Measurements from ENCODE around the gene IGLL1. TPM values are rescaled to one million over a fixed set of nuclear protein-coding genes. Genes with fewer than 3 reads are reported as not detected.

The IGLL1 gene
- total RNA-seq, 1 experiment from 2014 or later: not detected

- in situ Hi-C loops (cut with HindIII; ENCODE audit: low pct_unique_long_range_greater_than_20kb, low sequenced_read_pairs): no loop called here
- no peak for DNase-seq (ENCODE audit: low read depth)
These were observed 56.4 kb downstream of the IGLL1 start for GRCh38 chr22:23523713-23524112.

Other genes starting within 250 kb of the IGLL1 start
- not detected in 2 replicates for gene DRICH1, start 52.0 kb upstream of the IGLL1 start, total RNA-seq (2014; rRNA removed; shearing (Covaris generic); ENCODE audit: low replicate concordance)
- not detected in 2 replicates for gene RGL4, start 110.7 kb upstream of the IGLL1 start, total RNA-seq (2014; rRNA removed; shearing (Covaris generic); ENCODE audit: low replicate concordance)
- gene ZNF70, start 170.8 kb upstream of the IGLL1 start, total RNA-seq (2014; rRNA removed; shearing (Covaris generic); ENCODE audit: low replicate concordance): 7.7 and 9.0 TPM in 2 replicates
- gene VPREB3, start 174.1 kb upstream of the IGLL1 start, total RNA-seq (2014; rRNA removed; shearing (Covaris generic); ENCODE audit: low replicate concordance): not detected in 2 replicates
- not detected in 2 replicates for gene C22orf15, start 182.7 kb upstream of the IGLL1 start, total RNA-seq (2014; rRNA removed; shearing (Covaris generic); ENCODE audit: low replicate concordance)
- gene CHCHD10, start 187.7 kb upstream of the IGLL1 start, total RNA-seq (2014; rRNA removed; shearing (Covaris generic); ENCODE audit: low replicate concordance): 3.1 and 16.0 TPM in 2 replicates
- 16.2 and 36.3 TPM in 2 replicates for gene MMP11, start 192.6 kb upstream of the IGLL1 start, total RNA-seq (2014; rRNA removed; shearing (Covaris generic); ENCODE audit: low replicate concordance)
- 153 and 163 TPM in 2 replicates for gene SMARCB1, start 206.7 kb upstream of the IGLL1 start, total RNA-seq (2014; rRNA removed; shearing (Covaris generic); ENCODE audit: low replicate concordance)